Pulmonary artery endothelial cell (primary cell): Measurements from ENCODE around the gene ANO4. TPM values are rescaled to one million over a fixed set of nuclear protein-coding genes. Genes with fewer than 3 reads are reported as not detected.
"Not testable (repeated sequence)": the region's sequence is repeated elsewhere in the genome, so short reads cannot be mapped to it uniquely, and the experiment has no call there.

Experiments used
- DNase-seq: peaks from one replicate; pipeline ENCODE4 v3.0.0-alpha.2; 2011; ENCODE audit warnings: low read depth, low spot score
- total RNA-seq: library from RNA; depleted of rRNA; stranded (reverse); fragments of >200 nt; gene quantifications from 2 replicates; pipeline ENCODE4 v1.2.3, GENCODE V29; 2014

The ANO4 gene
- total RNA-seq, 1 donor from 2014 or later = 0.13 TPM

DNA sequence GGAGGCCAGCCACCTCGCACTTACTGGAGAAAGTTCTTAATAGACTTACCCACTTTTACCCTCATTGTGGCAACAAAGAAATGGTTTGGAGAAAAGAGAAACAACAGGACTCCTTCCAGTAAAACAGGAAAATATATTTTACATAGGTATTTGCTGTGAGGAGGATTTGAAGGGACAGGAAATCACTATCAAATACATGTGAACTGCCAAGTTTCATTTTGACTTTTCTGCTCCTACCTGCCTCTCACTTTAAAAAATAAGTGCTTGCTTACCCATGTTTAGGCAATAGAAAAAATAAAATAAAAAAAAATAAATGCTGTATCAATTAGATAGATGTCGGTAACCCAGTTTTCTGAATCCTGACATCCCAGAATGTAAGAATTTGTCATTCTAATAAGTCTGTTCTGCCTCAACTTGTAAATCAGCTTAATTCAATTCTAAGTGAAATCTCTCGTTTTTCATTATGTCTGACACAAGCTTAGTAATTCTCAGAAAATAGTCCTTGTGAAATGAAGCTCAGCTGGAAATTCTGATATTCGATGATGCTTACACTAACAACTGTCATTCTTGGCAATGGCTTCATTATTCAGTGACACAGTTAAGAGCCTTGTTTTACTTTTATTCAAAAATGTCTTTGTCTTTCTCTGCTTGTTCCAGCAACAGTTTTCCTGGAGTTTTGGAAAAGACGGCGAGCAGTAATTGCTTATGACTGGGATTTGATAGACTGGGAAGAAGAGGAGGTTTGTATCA lies 284.1 kb downstream of the ANO4 start:
- DNase-seq = no peak

DNA sequence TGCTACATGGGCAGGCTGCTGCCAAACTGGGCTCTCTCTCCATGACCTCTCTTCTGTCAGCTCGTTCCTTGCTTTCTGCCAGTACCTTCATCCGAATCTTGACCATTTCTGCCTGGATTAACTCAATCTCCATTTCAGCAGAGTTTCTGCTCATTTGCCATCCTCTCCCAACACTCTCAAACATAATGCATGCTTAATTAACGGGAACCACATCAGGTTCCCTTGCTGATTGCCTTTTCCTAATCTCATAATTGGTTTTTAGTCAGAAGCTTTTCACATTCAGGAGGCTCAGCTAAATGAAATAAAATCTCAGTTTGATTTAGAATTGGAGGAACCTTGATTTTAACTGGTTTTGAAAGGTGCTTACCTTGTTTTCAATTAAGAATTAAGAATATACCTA lies 288.1 kb downstream of the ANO4 start:
- DNase-seq = no peak

DNA sequence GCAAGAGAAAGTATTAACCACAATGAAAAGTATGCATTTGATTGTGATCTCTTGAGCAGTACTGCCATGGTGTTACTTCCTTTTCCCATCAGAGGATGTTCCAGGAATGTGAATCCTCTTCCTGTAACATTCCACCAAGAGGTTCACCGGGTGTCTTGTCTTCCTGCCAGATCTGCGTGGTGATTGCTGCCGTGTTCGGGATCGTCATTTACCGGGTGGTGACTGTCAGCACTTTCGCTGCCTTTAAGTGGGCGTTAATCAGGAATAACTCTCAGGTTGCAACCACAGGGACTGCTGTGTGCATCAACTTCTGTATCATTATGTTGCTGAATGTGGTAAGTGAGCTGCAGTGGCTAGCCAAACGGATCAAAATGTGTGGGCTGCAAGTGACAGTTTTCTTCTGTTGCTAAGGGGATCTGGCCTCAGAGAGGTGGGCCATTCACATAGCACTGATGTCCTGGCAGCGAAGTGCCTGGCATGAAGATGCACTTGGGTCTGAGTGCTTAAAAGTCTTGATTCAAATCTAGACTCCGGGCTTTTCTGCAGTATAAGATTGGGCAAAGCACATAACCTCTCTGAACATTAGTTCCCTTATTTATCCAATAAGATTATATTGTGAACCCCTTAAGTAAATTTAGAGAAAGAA lies 292.0 kb downstream of the ANO4 start:
- no peak for DNase-seq

- DNase-seq = no peak
Observed at GRCh38 chr12:101087920-101088319, 293.3 kb downstream of the ANO4 start.

- no peak for DNase-seq
Observed at GRCh38 chr12:101089271-101089670, 294.7 kb downstream of the ANO4 start.

GRCh38 chr12:101090222-101090621 lies 295.6 kb downstream of the ANO4 start:
- DNase-seq = not testable (repeated sequence)

DNA sequence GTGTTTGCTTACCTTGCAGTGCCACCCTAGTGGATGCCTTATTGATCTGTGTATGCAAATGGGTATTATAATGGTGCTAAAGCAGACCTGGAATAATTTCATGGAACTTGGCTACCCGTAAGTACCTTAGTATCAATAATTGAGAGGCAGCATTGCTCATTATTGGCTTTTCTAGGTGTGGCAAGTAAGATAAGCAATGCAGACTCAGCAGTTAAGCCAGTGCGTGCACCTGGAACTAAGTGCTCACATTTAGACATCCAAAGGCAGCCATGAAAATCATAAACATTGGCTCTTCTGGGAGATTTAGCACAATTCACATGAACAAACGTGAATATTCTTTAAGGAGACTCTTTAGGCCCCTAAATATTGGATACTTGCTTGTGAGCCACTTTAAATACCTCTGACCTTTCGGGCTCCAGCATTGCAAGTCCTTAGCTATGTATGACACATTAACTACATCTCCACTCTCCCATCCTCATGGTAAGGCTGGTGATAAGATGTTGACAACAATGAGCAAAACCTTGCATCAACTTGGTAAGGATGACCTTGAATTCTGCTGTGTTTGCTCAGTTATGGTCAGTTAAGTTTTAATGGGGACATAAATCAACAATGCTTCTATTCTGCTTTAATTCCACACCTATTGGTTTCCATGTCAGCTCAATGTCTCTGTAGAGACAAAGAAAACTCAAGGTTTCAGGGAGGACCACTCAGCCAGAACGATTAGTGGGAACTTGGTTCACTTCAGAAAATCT lies 303.4 kb downstream of the ANO4 start:
- DNase-seq = no peak

DNA sequence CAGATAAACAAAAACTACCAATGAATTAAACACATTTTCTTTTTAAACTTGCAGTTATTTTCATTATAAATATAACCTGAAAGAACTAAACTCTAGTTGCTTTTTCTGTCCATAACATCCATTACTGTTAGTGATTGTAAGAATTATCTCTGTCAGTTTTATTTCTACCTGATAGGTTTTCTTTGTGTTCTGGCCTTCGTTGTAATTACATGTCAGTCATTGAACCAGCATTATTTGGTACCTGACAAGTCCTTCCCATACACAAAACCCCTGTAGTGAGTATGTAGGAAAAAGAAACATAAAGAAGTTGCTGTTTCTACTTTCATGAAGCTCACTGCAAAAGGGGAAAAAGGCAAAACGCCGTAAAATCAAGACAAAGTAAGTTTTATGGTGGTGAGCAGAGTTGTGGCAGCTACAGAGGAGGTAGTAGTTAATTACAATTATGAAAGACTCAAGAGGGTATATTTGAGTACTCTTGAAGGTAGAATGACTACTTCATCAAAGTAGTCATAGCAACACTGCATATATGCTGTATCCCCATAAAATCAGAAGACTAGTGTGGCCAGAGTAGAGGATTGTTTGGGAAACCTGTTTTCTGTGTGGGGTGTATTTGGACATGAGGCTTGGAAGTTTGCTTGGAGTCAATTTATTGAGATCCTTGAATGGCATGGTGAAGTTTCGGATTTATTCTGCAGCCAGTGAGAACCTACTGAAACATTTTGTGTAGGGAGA lies 312.6 kb downstream of the ANO4 start:
- DNase-seq = no peak

- no peak for DNase-seq
Observed at GRCh38 chr12:101108130-101108529, 313.6 kb downstream of the ANO4 start.

DNA sequence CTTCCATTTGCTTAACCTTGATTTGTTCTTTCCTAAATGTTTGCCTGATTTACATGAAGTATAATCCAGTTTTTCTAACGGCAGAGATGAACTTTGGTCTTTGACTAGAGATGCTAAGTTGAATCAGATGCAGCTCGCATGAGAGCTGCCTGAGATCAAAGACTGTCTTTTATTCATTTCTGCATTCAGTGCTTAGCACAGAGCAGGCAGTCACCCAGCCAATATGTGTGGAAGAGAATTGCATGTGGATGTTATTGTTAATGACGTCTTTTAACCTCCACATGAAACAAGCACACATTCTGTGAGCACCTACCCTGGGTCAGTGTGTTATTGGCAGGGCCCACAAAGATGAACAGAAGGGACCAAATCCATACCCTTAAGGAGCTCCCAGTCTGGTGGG lies 316.3 kb downstream of the ANO4 start:
- no peak for DNase-seq

- no peak for DNase-seq
Observed at GRCh38 chr12:101111441-101111840, 316.9 kb downstream of the ANO4 start.

DNA sequence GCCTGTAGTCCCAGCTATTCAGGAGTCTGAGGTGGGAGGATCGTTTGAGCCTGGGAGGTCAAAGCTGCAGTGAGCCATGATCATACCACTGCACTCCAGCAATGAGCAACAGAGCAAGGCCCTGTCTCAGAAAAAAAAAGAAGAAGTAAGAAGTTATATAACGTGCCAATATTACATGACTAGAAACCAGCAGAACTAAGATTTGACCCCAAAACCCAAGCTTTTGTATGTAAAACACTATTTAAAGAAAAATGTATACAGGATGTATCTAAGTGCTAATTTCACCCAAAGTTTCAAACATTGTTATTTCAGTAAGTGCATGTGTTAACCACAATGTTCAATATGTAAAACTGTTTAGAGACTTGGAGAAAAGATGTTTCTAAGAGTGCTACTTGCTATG lies 320.8 kb downstream of the ANO4 start:
- no peak for DNase-seq

- DNase-seq = no peak
Observed at GRCh38 chr12:101116911-101117310, 322.3 kb downstream of the ANO4 start.

- DNase-seq = no peak
Observed at GRCh38 chr12:101117842-101118241, 323.3 kb downstream of the ANO4 start.

DNA sequence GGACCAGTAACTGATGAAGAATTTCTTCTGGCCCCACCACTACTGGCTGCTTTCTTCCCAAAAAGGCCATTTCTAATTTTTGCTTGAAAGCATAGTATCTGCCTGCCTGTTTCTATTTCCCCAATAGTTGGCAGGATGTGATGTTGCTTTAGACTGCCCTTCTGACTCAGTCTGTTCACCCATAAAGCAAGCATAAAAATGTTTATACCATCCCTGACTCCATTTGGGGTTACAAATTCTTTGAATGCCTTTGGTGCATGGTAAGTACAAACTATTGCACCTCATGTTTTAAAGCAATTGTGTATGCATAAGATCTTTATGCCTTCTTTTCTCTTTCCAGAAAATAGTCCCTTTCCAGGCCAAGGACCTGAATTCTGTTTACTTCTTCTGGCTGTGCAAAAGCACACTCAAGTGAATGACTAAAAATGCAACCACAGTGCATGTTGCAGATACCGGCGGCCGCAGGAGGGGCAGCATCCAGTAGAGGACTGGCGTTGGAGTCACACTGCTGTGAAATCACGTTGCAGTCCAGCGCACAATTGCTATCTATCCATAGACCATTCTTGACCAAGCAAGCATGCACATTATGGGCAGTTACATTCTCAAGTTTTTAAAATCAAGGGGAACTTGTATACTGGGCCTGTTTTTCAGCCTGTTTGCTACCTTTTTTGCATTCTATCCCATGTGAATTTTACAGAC lies 333.1 kb downstream of the ANO4 start:
- DNase-seq = no peak

- not testable (repeated sequence) for DNase-seq
Observed at GRCh38 chr12:101145777-101146431, 351.3 kb downstream of the ANO4 start.

DNA sequence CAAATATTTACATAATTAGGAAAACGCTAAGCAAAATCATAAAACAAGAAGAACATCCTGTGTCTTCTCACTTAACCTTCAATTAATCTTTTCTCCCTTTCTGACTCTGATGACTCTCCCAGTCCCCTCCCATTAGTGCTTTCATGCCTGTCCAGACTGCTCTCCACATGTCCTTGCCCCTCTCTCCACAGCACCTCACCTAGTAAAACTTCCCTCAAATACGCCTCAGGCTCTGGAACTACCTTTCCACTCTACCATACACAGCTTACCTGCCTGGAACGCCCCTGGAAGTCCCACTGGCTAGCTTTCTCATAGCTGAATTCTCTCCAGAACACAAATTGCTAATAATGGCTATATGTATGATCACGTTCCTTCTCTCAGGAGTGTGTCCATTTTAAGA lies 370.7 kb downstream of the ANO4 start:
- no peak for DNase-seq

GRCh38 chr12:101166866-101167265 lies 372.3 kb downstream of the ANO4 start:
- DNase-seq = peak; percentile 4

- DNase-seq = no peak
Observed at GRCh38 chr12:101168001-101168400, 373.4 kb downstream of the ANO4 start.

- no peak for DNase-seq
Observed at GRCh38 chr12:101172316-101172715, 377.7 kb downstream of the ANO4 start.
